Natural killer cell (primary cell): Measurements from ENCODE around the gene ZNF674. TPM values are rescaled to one million over a fixed set of nuclear protein-coding genes. Genes with fewer than 3 reads are reported as not detected.

Source experiments
- ATAC-seq, 3 donors: fragments of 150-1000 bp in 2 of 3; fragments of 200-7000 bp in 1 of 3; cut with Tn5 transposase; 1 replicate in 1 of 3; 2 replicates in 2 of 3; pipeline ENCODE4 v1.10.0; 2021; ENCODE audit warnings: mild to moderate bottlenecking in 2 of 3, moderate library complexity in 2 of 3
- DNase-seq, 2 donors: peaks; one replicate each; pipeline versions ENCODE4 v3.0.0 to v3.0.0-alpha.2; 2013 to 2021; ENCODE audit warnings: mixed read lengths in 1 of 2
- H3K27ac ChIP-seq: one replicate; pipeline ENCODE4 v1.5.1; 2013; ENCODE audit warnings: mild to moderate bottlenecking, low read length
- H3K27me3 ChIP-seq: one replicate; pipeline ENCODE4 v1.6.1; 2013; ENCODE audit warnings: low read length; ENCODE audit not compliant: control insufficient read depth, insufficient read depth
- H3K36me3 ChIP-seq: one replicate; pipeline ENCODE4 v1.6.1; 2013; ENCODE audit warnings: low read length; ENCODE audit not compliant: control insufficient read depth, insufficient read depth
- H3K4me1 ChIP-seq: one replicate; pipeline ENCODE4 v1.6.1; 2013; ENCODE audit warnings: low read length; ENCODE audit not compliant: control insufficient read depth, insufficient read depth
- H3K4me3 ChIP-seq: one replicate; pipeline ENCODE4 v1.5.1; 2013; ENCODE audit warnings: low read length
- H3K9me3 ChIP-seq: one replicate; pipeline ENCODE4 v1.6.1; 2013; ENCODE audit warnings: low read length; ENCODE audit not compliant: control insufficient read depth, insufficient read depth
- H3K27ac Mint-ChIP-seq, 2 donors: one replicate each; pipeline ENCODE4 v1.8.0; 2022; ENCODE audit warnings: mild to moderate bottlenecking in 2 of 2, mixed read lengths in 2 of 2, moderate library complexity in 1 of 2
- H3K27me3 Mint-ChIP-seq, 2 donors: one replicate each; pipeline ENCODE4 v1.8.0; 2022; ENCODE audit warnings: low read depth in 2 of 2, mixed read lengths in 2 of 2
- H3K36me3 Mint-ChIP-seq: one replicate; pipeline ENCODE4 v1.8.0; 2022; ENCODE audit warnings: mixed read lengths
- H3K4me1 Mint-ChIP-seq, 2 donors: one replicate each; pipeline ENCODE4 v1.8.0; 2022; ENCODE audit warnings: mixed read lengths in 2 of 2
- H3K4me3 Mint-ChIP-seq: one replicate; pipeline ENCODE4 v1.8.0; 2022; ENCODE audit warnings: mild to moderate bottlenecking, moderate library complexity, mixed read lengths
- H3K9me3 Mint-ChIP-seq, 2 donors: one replicate each; pipeline ENCODE4 v1.8.0; 2022; ENCODE audit warnings: mixed read lengths in 2 of 2
- CTCF ChIP-seq: fragments of 200-600 bp; IDR thresholded peaks from one replicate; pipeline ENCODE4 v1.8.0; 2022; ENCODE audit warnings: antibody characterized with exemption
- whole genome bisulfite sequencing: methylation state at CpG from one replicate; pipeline ENCODE4 v1.1.7; 2013; ENCODE audit warnings: missing lambda C conversion rate; ENCODE audit not compliant: insufficient coverage; 5-methylcytosine and 5-hydroxymethylcytosine counted together
- intact Hi-C: fragments of 100-400 bp; cut with micrococcal nuclease; formaldehyde crosslinking; loops from one replicate; pipeline ENCODE4 v1.14.2; 2022
- total RNA-seq, 4 donors: library from RNA; stranded (reverse); fragments of 120-200 nt in 1 of 4; gene quantifications; one replicate each; pipeline versions ENCODE4 v1.2.3 to v1.2.4, GENCODE V29; 2013 to 2022

Gene ZNF674
- total RNA-seq, 3 donors from 2014 or later (not counting 1 experiment from before 2014, with no cell fraction given), result 2.5 to 5.3 (median 3.4) TPM

DNA sequence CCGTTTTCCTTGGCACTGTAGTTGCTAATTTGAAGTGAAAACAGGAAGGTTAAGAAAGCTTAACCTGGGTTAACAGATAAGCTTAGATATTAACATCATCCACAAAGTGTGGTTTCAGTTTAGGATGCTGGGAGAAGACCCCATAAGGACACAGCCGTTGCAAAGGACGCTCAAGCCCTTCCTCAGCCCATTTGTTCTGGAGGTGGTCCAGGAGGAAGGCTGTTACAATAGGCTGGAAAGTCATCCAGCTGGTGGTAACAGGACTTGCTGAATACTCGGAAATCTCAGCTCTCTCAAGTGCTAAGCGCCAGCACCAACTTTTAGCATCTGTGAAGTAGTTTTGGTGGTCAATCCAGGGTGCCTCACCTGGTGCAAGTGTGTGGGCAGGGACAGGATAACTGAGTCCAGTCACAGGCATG lies 42.5 kb upstream of the ZNF674 start:
- peak overlapping the region in 1 of 2 donors; percentile 20 for H3K27ac Mint-ChIP-seq
- Histone ChIP-seq H3K27ac (no peak overlapping the region), H3K27me3 (no peaks in the 10 kb centered on the region), H3K36me3 (no peaks in the 10 kb centered on the region), H3K4me1 (peaks cover 9% of the 10 kb centered on the region), H3K4me3 (no peak overlapping the region), H3K9me3 (no peaks in the 10 kb centered on the region)
- DNase-seq (no peak), ATAC-seq (no peak)
- H3K27me3 Mint-ChIP-seq, result no peaks in the 10 kb centered on the region
- no peaks in the 10 kb centered on the region for H3K36me3 Mint-ChIP-seq
- H3K4me3 Mint-ChIP-seq, result no peak overlapping the region
- intact Hi-C loops, result no loop called here
- H3K9me3 Mint-ChIP-seq, result no peaks in the 10 kb centered on the region
- 44% methylated on average over 3 of the region's 5 CpGs for WGBS
- peaks cover 0 to 7% of the 10 kb centered on the region in 2 donors for H3K4me1 Mint-ChIP-seq
- TF ChIP-seq CTCF, result no peak

DNA sequence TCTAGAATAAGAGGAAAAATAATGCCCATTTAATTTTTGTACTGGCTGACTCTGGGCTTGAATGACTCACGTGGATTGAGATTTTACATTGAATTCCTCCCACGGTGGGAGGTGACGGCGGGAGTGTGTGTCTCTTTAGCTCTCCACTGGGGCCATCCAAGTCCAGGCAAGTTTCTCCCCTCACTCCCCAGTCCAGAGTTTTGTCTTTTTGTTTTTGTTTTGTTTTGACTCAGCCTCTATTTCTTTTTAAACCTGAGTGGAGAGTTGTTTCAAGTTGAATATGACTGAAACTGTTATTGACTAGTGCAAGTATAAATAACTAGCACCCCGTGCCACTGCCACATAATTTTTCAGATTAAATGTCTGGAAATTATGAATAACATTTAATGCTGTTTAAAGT lies 41.9 kb upstream of the ZNF674 start:
- WGBS, result 92% methylated on average over 4 of the region's 5 CpGs
- no peaks in the 10 kb centered on the region for H3K36me3 ChIP-seq
- intact Hi-C loops, result no loop called here
- Mint-ChIP-seq H3K27ac (no peak overlapping the region), H3K27me3 (no peaks in the 10 kb centered on the region), H3K4me3 (no peak overlapping the region), H3K4me1 (peaks cover 0 to 7% of the 10 kb centered on the region in 2 donors), H3K36me3 (no peaks in the 10 kb centered on the region), H3K9me3 (no peaks in the 10 kb centered on the region)
- no peaks in the 10 kb centered on the region for H3K9me3 ChIP-seq
- no peak overlapping the region for H3K27ac ChIP-seq
- no peaks in the 10 kb centered on the region for H3K27me3 ChIP-seq
- no peak overlapping the region for H3K4me3 ChIP-seq
- ATAC-seq (no peak), DNase-seq (no peak)
- no peak for TF ChIP-seq CTCF
- H3K4me1 ChIP-seq, result peaks cover 9% of the 10 kb centered on the region

DNA sequence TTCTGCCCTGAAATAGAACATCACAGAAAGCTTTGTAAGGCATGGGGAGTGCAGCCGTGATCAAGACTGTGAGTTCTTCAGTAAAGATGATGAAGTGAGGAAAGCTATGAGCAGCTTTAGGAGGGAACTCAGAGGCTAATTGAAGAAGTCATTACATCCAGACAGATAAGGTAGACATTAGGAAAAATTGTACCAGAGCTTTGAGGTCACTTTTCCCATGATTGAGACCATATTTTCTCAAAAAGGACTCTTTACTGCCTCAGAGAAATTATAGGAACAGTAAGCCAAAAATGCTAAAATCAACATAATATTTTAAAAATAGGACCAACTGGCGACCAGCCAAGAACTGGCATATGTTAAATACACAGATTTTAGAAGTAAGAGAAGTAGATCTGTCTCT lies 39.5 kb upstream of the ZNF674 start:
- no peak overlapping the region for H3K4me3 ChIP-seq
- H3K27ac ChIP-seq, result no peak overlapping the region
- no peak for TF ChIP-seq CTCF
- H3K36me3 ChIP-seq, result no peaks in the 10 kb centered on the region
- Mint-ChIP-seq H3K4me1 (peaks cover 0 to 7% of the 10 kb centered on the region in 2 donors), H3K27me3 (no peaks in the 10 kb centered on the region), H3K4me3 (no peak overlapping the region), H3K27ac (no peak overlapping the region), H3K9me3 (no peaks in the 10 kb centered on the region), H3K36me3 (no peaks in the 10 kb centered on the region)
- H3K27me3 ChIP-seq, result no peaks in the 10 kb centered on the region
- no peaks in the 10 kb centered on the region for H3K9me3 ChIP-seq
- no peak for ATAC-seq
- intact Hi-C loops, result no loop called here
- DNase-seq, result no peak
- 100% methylated on average over 1 of the region's 2 CpGs for WGBS
- H3K4me1 ChIP-seq, result peaks cover 9% of the 10 kb centered on the region

GRCh38 chrX:46582966-46583365 lies 37.7 kb upstream of the ZNF674 start:
- Histone ChIP-seq H3K36me3 (no peaks in the 10 kb centered on the region), H3K4me1 (peaks cover 4% of the 10 kb centered on the region), H3K27ac (no peak overlapping the region), H3K9me3 (no peaks in the 10 kb centered on the region), H3K27me3 (no peaks in the 10 kb centered on the region), H3K4me3 (no peak overlapping the region)
- Mint-ChIP-seq H3K4me1 (peaks cover 0 to 2% of the 10 kb centered on the region in 2 donors), H3K4me3 (no peak overlapping the region), H3K27me3 (no peaks in the 10 kb centered on the region), H3K36me3 (no peaks in the 10 kb centered on the region), H3K27ac (no peak overlapping the region), H3K9me3 (no peaks in the 10 kb centered on the region)
- WGBS, result 89% methylated on average over 1 of the region's 1 CpG
- ATAC-seq (no peak), DNase-seq (no peak)
- TF ChIP-seq CTCF, result no peak
- intact Hi-C loops, result no loop called here
